ENCODE results near the gene S100A14.

The S100A14 gene

GRCh38 chr1:153568367-153569099 lies 47.6 kb downstream of the S100A14 start:
- in situ Hi-C loops (cut with MboI; ENCODE audit: low sequenced_read_pairs): no loop called here

- in situ Hi-C loops (cut with MboI; ENCODE audit: low sequenced_read_pairs): no loop called here
These were observed 48.3 kb downstream of the S100A14 start for GRCh38 chr1:153567621-153568366.

DNA sequence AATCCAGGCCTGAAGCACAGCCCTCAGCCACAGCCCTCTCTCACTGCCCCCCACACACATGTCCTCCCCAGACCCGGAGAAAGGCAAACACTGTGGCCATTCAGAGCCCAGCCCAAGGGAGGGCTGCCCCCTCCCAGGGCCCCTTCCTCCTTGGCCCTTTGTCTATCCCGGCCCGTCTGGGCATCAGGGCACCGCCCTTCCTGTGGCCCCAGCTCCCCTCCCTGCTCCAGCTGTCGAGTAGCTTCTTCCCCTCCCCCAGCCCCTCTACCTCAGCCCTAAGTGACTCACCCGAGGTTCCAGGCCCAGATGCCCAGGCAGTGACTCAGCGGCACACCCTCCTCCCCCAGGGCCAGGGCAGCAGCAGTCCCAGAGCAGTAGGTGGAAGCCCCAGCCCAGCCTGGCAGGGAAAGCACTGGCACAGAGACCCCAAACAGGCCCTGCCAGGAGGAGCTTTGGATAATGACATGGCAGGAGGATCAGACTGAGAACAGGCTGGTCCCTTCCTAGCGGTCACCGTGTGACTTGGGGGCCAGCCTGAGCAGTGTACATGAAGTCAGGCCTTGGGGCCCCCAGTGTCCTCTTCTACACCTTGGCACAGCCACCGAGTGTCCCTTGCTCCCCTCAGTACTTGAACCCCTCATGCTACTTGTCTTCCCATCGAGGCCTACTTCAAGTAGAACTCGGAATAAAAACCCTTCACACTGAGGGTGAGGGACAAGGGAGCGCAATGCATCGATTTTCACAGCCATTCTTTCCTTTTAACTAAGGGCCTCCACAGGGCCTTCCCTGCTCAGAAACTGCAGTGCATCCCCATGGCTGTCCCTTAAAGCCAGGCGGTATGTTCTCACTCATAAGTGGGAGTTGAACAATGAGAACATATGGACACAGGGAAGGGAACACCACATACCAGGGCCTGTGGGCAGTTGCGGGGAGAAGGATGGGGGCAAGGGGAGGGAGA lies 49.4 kb downstream of the S100A14 start:
- in situ Hi-C loops (cut with MboI; ENCODE audit: low sequenced_read_pairs): no loop called here

GRCh38 chr1:153565529-153566374 lies 50.4 kb downstream of the S100A14 start, which contains the start of gene S100A2:
Gene S100A2, minus strand, starts transcription at chr1:153565844. Its CDS starts 1,967 bp downstream, at chr1:153563877.
- in situ Hi-C loops (cut with MboI; ENCODE audit: low sequenced_read_pairs): no loop called here

Data from HL-60/S4 treated with phorbol 12-myristate 13-acetate at 8.2 ng/mL for 4 days and 3 days (cell line).